GM18519 (cell line): ENCODE results near the gene RET.

ENCODE experiments used
- ATAC-seq: cut with Tn5 transposase; IDR thresholded peaks from one replicate; pipeline ENCODE4 v1.9.1; 2021; ENCODE audit warnings: mild to moderate bottlenecking, moderate library complexity; ENCODE audit not compliant: unreplicated experiment, low FRiP score

RET gene

DNA sequence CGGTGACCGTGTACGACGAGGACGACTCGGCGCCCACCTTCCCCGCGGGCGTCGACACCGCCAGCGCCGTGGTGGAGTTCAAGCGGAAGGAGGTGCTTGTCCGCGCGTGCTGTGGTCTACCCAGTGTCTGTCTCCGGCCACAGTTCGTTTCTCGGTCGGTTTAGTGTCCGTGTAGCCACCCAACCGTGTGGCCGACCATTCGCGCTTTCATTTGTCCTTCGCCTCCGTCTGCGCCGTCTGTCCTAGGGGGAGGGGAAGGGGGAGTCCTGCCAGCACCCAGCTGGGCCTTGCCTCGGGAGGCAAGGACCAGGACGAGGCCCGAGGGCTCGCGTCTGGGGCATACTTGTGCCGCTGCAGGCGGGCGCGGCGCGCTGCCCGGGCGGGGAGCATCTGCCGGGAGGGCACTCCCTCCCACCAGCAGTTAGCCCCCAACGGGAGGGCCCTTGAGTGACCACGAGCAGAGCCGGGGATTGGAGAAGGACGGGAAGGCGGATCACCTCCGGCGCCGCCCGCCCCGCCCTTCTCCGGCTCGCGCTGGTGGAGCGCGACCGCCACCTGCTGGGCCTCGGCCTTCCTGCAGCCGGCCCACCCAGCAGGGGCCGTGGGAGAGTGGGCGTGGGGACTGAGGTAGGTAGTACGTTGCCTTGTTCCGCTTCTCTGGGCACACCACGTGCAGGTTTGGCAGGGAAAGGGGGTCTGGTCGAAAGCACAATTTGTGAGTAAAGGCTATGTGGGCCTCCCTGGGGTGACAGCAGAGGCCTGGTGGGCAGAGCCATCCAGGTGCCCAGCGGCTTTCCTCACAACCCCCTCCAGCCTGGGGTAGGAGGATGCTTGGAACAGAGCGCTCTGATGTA is 28.5 kb downstream of the RET start:
- ATAC-seq: peak; percentile 87

DNA sequence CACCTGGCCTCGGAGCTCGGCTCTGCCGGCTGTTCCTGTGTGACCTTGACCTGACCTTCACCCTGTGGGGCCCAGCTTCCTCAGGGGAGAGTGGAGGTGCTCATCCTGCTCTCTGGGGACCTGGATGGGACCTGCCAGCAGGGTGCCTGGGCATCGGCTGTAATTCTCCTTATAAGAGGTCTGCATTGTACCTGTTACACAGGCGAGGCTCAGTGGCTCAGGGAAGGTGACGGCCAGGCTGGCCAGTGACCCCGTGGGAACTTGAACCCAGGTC is 29.0 kb downstream of the RET start:
- ATAC-seq: no peak

DNA sequence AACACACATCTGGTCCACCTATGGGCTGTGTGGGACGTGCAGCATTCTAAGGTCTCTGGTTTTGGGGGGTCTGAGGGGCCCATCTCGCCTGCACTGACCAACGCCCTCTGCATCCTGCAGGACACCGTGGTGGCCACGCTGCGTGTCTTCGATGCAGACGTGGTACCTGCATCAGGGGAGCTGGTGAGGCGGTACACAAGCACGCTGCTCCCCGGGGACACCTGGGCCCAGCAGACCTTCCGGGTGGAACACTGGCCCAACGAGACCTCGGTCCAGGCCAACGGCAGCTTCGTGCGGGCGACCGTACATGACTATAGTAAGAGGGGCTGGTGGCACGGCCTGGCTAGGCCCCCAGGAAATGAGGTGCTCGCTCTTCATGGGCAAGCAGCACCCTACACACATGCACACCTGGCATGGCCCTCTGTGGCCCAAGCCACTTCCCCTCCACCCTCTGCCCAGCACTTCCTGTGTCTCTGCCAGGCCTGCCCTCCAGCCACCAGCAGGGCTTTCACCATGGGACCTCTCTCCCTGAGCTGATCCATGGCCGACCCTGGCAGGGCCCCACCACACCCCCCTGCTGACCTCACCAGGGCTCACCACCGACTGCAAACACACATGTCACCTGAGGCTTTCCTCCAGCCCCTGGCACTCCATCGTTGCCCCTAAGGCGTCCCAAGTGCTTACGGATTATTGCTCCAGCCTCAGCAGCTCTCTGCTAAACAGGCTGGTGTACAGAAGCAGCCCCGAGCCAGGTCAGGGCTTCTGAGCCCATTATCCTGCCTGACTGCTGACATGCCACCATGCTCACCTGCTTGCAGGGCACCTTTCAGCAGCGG is 29.6 kb downstream of the RET start:
- ATAC-seq: no peak

DNA sequence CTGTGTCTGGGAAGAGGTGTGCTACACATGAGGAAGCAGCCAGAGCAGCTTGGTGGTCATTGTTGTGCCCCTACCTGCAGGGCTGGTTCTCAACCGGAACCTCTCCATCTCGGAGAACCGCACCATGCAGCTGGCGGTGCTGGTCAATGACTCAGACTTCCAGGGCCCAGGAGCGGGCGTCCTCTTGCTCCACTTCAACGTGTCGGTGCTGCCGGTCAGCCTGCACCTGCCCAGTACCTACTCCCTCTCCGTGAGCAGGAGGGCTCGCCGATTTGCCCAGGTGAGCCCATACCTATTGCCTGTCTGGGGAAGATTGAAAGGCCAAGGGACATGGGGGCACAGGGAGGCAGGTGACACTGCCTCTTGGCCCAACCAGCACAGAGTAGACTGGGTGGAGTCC is 32.1 kb downstream of the RET start:
- ATAC-seq: no peak

DNA sequence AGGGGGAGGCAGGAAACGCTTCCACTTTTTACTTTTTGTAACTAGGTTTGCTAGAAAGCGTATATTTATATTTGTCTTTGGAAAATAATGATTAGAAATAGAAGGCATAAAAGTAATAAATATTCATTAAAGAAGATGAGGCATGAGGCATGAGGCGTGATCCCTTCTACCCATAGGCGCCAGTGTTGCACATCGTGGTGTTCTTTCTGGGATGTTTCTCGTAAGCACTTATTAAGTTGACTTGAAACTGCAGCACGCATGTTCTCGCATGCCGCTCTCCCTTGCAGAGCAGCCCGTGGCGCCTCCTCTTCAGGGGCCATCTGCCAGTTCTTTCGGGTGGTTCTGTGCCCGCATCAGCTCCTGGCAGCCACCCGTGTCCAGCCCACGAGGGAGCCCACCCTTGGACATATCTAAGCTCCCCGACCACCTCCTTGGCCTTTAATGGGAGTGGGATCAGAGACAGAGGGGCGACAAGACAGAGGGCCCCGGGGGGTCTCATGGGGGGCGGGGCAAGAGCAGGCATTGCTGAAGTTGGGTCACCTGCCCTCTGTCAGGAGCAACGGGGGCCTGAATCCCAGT is 32.9 kb downstream of the RET start:
- ATAC-seq: no peak

DNA sequence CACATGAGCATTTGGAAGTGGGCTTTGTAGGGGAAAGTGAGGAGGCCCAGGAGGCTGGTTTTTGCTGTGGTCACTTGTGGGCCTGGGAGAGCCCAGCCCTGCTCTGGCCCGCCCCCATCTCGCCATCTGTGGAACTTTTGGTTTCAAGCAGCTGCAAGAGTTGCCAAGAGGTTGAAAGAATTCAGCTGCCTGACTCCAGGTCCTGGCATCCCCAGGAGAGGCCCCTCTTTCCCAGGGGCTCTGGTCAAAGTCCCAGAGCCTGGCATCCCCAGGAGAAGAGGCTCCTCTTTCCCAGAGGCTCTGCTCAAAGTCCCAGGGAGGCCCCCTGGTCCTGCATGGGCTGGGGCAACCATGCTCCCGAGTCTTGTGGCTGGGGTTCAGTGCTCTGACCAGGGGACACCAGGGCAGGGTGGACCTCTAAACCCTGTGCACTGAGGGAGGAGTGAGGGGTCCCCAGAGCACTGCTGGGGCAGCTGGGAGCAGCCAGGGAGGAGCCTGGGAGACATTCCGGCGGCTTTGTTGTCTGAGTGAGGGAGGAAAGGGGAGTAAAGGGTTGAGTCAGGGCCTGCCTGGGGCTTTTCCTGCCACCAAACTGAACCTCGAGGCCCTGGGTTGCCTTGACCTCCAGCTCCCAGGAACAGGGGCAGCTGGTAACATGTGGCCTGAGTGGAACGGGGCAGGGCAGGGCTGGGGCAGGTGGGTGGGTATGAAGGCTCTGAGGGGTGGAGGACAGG is 33.6 kb downstream of the RET start:
- peak; percentile 39 for ATAC-seq

DNA sequence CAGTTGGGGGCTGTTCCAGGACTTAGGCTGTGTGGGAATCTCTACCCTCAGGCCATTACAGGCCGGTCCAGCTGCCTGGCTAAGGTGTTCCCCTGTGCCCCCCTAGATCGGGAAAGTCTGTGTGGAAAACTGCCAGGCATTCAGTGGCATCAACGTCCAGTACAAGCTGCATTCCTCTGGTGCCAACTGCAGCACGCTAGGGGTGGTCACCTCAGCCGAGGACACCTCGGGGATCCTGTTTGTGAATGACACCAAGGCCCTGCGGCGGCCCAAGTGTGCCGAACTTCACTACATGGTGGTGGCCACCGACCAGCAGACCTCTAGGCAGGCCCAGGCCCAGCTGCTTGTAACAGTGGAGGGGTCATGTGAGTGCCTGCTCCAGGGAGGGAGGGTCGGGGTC is 34.2 kb downstream of the RET start:
- no peak for ATAC-seq

DNA sequence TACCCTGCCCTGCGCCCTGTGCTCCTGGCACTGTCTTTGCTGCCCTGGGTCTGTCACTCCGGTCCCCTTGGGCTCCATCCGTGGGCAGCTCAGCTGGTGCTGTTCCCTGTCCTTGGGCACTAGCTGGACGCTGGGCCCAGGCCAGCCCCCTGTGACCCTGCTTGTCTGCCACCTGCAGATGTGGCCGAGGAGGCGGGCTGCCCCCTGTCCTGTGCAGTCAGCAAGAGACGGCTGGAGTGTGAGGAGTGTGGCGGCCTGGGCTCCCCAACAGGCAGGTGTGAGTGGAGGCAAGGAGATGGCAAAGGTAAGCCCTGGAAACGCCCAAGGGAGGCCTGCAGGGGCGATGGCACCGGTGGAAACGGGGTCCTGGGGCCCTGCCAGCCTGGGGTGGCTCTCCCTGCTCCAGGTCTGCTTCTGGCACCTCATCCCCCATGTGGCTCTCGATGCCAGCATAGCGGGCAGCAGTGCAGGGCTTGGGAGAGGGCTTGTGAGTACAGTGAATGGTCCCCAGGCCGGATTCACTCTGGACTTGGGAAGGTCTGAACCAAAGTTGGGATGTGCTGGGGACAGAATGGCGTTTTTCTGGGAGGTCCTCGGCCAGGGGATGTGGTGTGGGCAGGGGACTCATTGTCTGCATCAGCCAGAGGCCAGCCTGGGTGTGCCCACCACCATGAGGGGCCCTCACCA is 35.2 kb downstream of the RET start:
- no peak for ATAC-seq

DNA sequence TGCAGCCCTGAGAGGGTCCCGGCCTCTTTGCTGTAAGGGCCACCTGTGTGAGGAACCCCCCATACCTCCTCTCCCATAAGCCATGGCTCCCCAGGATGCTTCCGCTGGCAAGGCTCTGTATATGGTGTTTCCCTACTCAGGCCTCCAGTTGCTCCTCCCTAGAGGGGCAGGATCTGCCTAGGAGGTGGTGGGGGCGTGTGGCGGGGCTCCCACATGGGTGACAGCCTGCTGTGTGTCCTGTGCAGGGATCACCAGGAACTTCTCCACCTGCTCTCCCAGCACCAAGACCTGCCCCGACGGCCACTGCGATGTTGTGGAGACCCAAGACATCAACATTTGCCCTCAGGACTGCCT is 35.7 kb downstream of the RET start:
- ATAC-seq: no peak

DNA sequence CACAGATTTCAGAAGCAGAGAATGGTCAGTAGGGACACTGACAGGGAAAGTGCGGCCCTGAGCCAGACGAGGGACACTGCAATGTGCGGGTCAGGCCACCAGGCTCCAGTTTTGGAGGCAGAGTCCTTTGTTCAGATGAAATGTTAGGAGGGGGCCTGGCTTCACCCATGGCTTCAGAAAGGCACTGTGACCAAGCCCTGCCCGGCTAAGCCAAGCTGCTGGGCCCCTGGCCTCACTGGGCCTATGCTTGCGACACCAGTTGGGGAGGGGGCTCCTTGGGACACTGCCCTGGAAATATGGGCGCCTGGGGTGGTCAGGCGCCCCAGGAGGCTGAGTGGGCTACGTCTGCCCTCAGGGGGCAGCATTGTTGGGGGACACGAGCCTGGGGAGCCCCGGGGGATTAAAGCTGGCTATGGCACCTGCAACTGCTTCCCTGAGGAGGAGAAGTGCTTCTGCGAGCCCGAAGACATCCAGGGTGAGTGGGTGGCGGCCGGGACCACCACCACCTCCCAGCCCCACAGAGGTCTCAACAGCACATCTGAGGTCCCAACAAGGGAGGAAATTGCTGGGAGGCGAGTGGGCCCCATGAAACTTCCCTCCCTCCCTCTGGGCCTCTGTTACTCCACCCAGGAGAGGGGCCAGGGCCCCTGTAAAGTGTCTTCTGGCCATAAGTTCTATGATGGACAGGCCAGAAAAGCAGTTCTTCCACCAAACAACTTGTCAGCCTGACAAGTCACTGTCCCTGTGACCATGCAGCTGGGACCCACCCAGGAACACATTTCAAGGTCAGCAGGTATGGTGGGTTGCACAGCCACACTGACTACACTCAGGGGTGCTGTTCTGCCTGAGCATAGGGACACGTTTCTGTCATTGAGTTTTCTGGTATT is 36.6 kb downstream of the RET start:
- no peak for ATAC-seq

DNA sequence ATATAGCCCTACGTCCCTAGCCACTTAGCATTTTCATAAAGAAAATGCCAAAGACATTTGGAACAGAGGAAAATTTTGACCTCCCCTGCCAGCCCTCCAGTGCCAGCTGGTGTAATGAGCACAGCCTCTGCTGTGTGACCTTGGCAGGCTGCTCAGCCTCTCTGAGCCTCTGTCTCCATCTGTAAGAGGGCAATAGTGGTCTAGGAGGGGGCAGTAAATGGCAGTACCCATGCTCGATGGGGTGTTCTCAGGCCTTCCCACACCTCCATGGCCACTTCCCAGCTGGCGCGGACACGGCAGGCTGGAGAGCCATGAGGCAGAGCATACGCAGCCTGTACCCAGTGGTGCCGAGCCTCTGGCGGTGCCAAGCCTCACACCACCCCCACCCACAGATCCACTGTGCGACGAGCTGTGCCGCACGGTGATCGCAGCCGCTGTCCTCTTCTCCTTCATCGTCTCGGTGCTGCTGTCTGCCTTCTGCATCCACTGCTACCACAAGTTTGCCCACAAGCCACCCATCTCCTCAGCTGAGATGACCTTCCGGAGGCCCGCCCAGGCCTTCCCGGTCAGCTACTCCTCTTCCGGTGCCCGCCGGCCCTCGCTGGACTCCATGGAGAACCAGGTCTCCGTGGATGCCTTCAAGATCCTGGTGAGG is 37.3 kb downstream of the RET start:
- ATAC-seq: no peak

DNA sequence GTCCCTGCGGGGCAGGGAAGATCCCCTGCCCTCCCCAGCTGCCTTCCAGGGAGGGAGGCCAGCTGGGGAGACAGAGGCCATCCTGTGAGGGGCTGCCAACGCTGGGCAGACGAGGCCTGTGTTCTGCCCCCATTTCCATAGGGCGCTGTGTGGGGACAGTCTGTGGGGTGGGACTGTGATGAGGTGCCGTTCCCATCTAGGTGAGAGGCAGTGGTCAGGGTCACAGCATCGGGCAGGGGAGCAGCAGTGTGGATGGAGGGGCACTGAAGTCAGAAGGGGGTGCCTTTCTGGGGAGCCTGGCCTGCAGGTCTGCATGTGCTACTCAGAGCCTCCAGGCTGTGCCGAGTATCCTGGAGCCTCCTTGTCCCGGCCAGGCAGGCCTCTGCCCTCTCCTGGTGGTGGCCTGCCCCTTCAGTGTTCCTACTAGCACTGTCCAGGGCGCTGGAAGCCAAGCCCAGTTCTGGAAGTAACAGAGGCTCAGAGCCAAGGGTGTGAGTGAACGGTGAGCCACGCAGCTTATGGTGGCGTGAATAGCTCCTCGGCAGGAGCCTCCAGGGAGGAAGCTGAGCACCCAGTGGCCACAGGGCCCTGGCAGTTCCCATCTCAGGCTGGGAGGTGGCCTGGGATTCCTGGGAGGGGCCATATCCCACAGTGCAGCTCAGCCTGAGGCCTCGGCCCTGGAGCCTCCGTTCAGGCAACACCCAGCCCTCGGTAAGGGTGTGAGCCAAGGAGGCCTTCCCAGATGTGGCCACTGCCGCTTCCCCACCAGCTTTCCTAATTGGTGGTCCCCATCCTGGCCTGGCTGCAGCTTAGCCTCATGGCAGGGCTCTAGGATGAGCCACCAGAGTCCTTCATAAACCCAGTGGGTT is 38.1 kb downstream of the RET start:
- ATAC-seq: no peak

DNA sequence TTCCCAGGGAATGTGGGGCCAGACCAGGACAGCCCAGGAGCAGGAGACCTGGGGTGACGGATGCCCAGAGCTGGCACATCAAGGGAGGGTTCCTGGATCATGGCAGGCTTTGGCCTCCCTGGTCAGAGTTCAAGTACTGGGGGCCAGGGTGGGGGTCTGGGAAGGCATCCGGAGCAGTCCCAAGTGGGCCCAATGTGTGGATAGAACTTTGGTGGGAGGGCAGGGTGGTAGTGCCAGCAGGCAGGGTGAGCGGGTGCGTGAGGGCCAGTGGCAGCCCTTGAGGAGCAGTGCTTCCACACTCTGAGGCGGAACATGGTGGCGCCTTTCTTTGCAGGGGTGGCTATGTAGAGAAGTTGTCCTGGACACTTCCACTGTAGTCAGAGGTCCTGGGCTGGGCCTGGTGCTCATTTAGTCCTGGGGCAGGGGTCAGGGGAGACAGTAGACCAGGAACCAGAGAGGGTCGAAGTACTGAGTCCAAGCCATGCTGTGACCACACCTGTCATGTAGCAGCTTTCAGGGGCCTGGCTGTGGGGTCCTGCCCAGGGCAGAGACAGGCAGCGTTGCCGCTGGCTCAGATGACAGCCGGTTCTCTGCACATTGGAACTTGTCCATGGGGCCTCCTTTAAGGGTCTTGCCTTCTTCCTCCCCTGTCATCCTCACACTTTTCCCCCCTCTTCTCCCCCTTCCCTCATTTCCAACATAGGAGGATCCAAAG is 39.2 kb downstream of the RET start:
- no peak for ATAC-seq

DNA sequence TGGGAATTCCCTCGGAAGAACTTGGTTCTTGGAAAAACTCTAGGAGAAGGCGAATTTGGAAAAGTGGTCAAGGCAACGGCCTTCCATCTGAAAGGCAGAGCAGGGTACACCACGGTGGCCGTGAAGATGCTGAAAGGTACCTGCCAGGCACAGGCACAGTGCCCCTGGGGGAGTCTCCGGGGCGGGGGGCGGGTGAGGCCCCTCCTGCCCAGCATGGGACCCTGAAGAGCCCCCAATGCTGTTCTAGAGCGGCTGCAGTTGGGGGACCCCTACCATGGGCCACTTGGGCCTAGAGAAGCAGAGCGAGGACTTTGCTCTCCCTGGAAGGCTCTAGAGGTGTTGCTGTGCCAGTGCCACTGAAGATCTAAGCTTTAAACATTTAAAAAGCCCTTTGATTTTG is 39.7 kb downstream of the RET start:
- no peak for ATAC-seq

DNA sequence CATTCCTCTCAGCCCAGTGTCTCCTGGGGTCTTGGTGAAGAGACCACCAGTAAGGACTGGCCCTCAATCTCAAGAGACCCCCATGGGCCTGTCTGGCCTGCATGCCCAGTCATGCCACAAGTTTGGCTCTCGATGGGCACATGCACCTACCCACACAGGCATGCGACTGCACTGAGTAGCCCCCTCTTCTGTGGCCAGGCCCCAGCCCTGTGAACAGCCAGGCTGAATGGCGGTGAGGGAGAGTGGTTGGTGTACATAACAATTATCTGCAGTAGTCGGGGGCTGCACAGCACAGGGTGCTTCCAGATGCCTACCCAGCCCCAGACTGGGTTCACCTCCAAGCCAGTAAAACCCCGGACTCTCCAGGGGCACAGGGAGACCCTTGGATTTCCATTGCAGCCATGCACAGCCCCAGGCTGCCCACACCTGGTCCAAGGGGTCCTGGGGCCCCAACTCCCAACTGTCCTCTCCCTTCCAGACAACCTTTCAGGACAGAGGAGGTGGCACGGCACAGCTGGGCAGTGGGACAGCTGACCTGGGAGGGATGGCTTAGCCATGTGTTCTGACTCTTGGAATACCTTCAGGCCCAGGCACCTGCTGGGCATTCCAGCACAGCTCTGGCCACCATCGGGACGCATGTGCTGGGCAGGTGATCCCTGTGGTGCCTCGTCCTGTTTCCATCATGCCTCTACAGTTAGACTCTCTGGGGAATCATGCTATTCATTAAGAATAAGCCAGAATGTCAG is 40.3 kb downstream of the RET start:
- no peak for ATAC-seq

DNA sequence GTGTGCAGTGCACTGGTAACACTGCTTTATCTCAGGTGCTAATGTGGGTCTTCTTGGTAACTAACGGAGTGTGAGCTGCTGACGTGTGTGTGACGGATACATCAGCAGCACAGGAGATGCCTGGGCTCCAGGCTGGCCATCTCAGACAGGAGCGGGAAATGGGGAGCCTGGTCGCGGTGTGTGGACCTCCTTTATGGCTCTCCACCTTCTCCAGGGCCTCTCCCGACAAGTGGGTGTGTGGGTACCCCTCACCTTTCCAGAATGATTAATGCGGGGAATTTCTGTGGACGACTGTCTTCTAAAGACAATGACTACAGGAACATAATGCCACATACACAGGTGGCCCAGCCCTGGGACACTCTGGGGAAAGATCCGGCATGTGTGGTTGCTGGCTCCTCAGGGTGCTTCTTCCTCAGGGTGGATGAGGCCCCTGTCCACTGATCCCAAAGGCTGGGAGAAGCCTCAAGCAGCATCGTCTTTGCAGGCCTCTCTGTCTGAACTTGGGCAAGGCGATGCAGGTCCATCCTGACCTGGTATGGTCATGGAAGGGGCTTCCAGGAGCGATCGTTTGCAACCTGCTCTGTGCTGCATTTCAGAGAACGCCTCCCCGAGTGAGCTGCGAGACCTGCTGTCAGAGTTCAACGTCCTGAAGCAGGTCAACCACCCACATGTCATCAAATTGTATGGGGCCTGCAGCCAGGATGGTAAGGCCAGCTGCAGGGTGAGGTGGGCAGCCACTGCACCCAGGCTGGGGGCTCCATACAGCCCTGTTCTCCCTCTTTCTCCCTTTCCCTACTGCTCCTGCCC is 41.1 kb downstream of the RET start:
- no peak for ATAC-seq
